Renal cortex interstitium (tissue), 15 donors: ENCODE data around the gene ASB1. TPM values are rescaled to one million over a fixed set of nuclear protein-coding genes. Genes with fewer than 3 reads are reported as not detected.

Experiments
- DNase-seq, 11 donors: peaks; one replicate each; pipeline ENCODE4 v3.0.0-alpha.2; 2013; ENCODE audit warnings: low read depth in 9 of 11, low spot score in 4 of 11; ENCODE audit errors: extremely low read depth in 1 of 11
- long read RNA-seq, 16 experiments: transcript quantifications; one replicate each; lab custom pipeline, GENCODE V29; 2026
- polyA plus RNA-seq, 3 donors: library from polyadenylated mRNA; unstranded; fragments of 120-200 nt; gene quantifications; one replicate each; pipeline ENCODE4 v1.2.1, GENCODE V29; 2013; ENCODE audit not compliant: insufficient read length in 3 of 3

Gene ASB1
- polyA plus RNA-seq: 10 to 100 TPM; 29.2 to 31.1 (median 30.4) TPM
- long read RNA-seq, donor 1, full-length matches to known transcripts: 2 of 2 reads
- long read RNA-seq, donor 1, partial matches to known transcripts: 0 of 2 reads
- long read RNA-seq, donor 1, other reads (novel, unspliced or antisense): 0 of 2 reads
- long read RNA-seq, donor 2, full-length matches to known transcripts: 2 of 2 reads
- long read RNA-seq, donor 2, partial matches to known transcripts: 0 of 2 reads
- long read RNA-seq, donor 2, other reads (novel, unspliced or antisense): 0 of 2 reads
- long read RNA-seq, donor 3, full-length matches to known transcripts: 6 of 6 reads
- long read RNA-seq, donor 3, partial matches to known transcripts: 0 of 6 reads
- long read RNA-seq, donor 3, other reads (novel, unspliced or antisense): 0 of 6 reads
- long read RNA-seq, donor 4, partial matches to known transcripts: 0 of 1 reads
- long read RNA-seq, donor 4, other reads (novel, unspliced or antisense): 0 of 1 reads
- long read RNA-seq, donor 5: 0 reads
- long read RNA-seq, donor 6, full-length matches to known transcripts: 1 of 6 reads
- long read RNA-seq, donor 6, partial matches to known transcripts: 5 of 6 reads
- long read RNA-seq, donor 6, other reads (novel, unspliced or antisense): 0 of 6 reads
- long read RNA-seq, donor 7, full-length matches to known transcripts: 2 of 19 reads
- long read RNA-seq, donor 7, partial matches to known transcripts: 17 of 19 reads
- long read RNA-seq, donor 7, other reads (novel, unspliced or antisense): 0 of 19 reads
- long read RNA-seq, donor 8, full-length matches to known transcripts: 2 of 2 reads
- long read RNA-seq, donor 8, partial matches to known transcripts: 0 of 2 reads
- long read RNA-seq, donor 8, other reads (novel, unspliced or antisense): 0 of 2 reads
- long read RNA-seq, donor 9, full-length matches to known transcripts: 4 of 4 reads
- long read RNA-seq, donor 9, partial matches to known transcripts: 0 of 4 reads
- long read RNA-seq, donor 9, other reads (novel, unspliced or antisense): 0 of 4 reads
- long read RNA-seq, donor 10, full-length matches to known transcripts: 2 of 2 reads
- long read RNA-seq, donor 10, partial matches to known transcripts: 0 of 2 reads
- long read RNA-seq, donor 10, other reads (novel, unspliced or antisense): 0 of 2 reads
- long read RNA-seq, donor 11, full-length matches to known transcripts: 3 of 3 reads
- long read RNA-seq, donor 11, partial matches to known transcripts: 0 of 3 reads
- long read RNA-seq, donor 11, other reads (novel, unspliced or antisense): 0 of 3 reads
- long read RNA-seq, donor 12, full-length matches to known transcripts: 1 of 1 reads
- long read RNA-seq, donor 12, partial matches to known transcripts: 0 of 1 reads
- long read RNA-seq, donor 12, other reads (novel, unspliced or antisense): 0 of 1 reads
- long read RNA-seq, donor 13, full-length matches to known transcripts: 5 of 5 reads
- long read RNA-seq, donor 13, partial matches to known transcripts: 0 of 5 reads
- long read RNA-seq, donor 13, other reads (novel, unspliced or antisense): 0 of 5 reads
- long read RNA-seq, donor 14, full-length matches to known transcripts: 3 of 3 reads
- long read RNA-seq, donor 14, partial matches to known transcripts: 0 of 3 reads
- long read RNA-seq, donor 14, other reads (novel, unspliced or antisense): 0 of 3 reads
- long read RNA-seq, donor 15: 0 reads
- long read RNA-seq, donor 16, full-length matches to known transcripts: 8 of 15 reads
- long read RNA-seq, donor 16, partial matches to known transcripts: 7 of 15 reads
- long read RNA-seq, donor 16, other reads (novel, unspliced or antisense): 0 of 15 reads

- peak in 9 of 11 donors; percentile 58 to 80 (median 73) for DNase-seq
Observed at GRCh38 chr2:238426568-238427434, at the start of gene ASB1. ASB1 (plus strand) TSS chr2:238426927; CDS start chr2:238427071, 144 bp downstream.

DNA sequence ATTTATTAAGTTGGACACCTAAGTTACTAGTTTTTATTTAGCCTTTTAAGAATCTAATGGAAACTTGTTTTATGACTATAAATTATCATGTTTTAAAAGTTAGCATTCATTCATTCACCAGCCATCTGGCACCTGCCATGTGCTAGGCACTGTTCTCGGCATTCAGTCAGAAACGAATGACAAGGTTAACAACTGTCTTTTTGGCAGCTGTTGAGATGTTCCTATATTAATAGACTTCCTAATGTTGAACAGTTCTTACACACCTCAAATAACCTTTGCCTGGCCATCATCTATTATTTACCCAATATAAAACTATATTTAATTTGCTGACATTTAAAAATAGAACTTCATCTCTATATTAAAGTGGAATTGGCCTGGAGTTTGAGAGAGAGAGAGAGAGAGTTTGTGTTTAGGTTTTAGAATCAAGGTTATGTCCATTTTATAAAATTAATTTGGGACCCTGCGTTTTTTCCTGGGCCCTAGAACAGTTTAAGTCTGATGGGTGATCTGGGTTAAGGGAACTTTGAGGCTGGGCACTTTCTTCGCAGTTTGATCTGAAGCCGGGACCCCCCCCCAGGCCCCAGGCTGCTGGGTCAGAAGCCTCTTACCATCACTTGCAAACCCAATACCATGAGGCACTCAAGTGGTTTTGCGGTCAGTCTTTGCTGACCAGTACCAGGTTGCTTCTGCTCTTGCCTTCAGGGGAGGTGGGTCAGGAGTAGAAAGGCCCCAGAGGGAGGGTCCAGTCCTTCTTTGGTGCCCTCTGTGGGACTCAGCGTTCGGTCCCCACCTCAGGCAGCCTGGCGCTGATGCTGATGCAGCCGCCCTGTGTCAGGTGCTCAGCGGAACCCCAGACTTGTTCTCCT is 48.3 kb upstream of the ASB1 start:
- no peak for DNase-seq

DNA sequence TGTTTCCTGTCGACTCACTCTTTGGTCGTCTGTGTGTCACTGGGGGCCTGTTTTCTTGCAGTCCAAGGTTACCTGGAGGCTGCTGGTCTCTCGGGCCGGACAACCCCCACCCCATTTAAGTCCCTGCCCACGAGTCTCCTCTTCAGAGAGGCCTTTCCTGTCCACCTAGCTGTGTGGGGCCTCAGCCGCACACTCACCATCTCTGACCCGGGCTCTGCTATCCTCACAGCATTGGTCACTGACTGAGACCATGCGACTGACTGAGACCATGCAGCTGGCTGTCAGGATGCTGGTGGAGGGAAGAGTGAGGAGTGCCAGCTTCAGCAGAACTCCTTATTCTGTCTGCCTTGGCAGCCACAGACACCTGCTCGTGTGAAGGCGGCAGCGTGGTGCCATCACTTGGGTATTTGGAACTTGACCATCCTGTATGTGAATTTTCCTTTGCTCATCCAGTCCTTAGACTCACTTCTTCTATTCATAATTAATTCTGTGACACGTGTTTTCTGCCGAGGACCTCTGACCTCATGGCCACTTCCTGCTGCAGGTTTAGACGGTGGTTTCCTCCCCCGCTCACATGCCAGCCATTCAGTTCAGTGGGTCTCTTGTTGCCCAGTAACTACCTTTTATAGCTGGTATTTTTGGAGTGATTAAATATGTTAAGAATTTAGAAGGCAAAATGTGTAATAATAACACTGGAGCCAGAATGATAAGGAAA is 47.5 kb upstream of the ASB1 start:
- peak in 2 of 11 donors; percentile 15 to 22 for DNase-seq

- DNase-seq: no peak
Observed at GRCh38 chr2:238380336-238380735, 46.4 kb upstream of the ASB1 start.

- no peak for DNase-seq
Observed at GRCh38 chr2:238380785-238381184, 45.9 kb upstream of the ASB1 start.

- DNase-seq: no peak
Observed at GRCh38 chr2:238381341-238382115, 45.2 kb upstream of the ASB1 start.

DNA sequence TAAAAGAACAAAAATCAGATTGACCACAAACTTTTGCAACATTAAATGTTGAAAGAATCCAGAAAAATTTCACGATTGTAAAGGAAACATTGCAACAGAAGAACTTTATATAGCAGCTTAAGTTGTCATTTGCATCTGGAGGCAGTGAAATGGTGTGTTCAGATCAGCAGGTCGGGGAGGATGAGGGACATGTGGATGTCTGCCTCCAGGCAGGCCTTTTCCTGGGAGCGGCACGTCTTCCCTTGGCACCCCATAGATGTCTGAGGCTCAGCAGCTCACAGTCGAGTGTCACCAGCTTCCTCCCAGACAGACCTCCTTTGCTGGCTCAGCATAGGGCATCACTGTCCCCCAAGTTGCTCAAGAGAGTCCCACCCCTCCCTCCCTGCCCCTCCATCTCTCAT is 44.3 kb upstream of the ASB1 start:
- no peak for DNase-seq

GRCh38 chr2:238383135-238383534 is 43.6 kb upstream of the ASB1 start:
- DNase-seq: no peak

DNA sequence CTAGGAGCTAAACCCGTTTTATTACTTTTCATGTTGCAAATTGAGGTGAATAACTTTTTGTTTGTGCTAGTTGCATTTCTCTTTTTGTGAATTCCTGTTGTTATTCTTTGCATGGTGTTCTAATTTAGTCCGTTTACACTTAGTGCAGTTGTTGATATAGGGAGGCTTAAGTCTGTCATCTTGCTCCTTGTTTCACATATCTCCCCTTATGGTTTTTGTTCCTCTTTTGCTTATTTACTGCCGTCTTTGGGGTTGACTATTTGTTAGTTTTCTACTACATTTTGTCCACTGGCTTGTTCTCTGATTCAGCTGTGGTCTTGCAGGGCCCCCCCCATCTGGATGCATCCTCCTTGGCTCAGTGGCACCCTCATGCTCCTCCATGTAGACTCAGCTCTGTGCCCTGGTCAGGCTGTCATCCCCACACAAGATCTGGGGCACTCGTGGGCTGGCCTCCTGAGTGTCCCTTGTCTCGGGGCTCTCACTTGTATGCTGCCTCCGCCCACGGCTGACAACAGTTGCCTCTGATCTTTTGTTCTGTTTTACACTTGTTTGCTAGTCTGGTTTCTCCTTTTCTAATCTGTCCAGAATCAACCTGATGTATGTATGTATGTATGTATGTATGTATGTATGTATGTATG is 42.9 kb upstream of the ASB1 start:
- no peak for DNase-seq

GRCh38 chr2:238387332-238387731 is 39.4 kb upstream of the ASB1 start:
- no peak for DNase-seq

DNA sequence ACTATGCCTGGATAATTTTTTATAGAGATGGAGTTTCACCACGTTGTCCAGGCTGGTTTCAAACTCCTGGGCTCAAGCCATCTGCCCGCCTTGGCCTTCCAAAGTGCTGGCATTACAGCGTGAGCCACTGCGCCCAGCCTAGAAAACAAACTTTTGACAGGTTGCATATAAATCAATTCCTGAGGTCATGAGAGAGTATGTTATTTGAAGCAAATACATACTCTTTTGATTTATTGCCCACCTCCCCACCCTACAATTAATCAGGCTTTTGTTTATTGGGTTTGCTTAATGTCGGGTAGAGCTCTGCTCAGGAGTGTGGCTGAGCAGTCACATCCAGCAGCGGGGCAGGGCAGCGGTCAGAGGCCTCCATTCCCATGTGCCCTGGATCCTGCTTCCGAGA is 37.9 kb upstream of the ASB1 start:
- peak in 1 of 11 donors; percentile 12 for DNase-seq

DNA sequence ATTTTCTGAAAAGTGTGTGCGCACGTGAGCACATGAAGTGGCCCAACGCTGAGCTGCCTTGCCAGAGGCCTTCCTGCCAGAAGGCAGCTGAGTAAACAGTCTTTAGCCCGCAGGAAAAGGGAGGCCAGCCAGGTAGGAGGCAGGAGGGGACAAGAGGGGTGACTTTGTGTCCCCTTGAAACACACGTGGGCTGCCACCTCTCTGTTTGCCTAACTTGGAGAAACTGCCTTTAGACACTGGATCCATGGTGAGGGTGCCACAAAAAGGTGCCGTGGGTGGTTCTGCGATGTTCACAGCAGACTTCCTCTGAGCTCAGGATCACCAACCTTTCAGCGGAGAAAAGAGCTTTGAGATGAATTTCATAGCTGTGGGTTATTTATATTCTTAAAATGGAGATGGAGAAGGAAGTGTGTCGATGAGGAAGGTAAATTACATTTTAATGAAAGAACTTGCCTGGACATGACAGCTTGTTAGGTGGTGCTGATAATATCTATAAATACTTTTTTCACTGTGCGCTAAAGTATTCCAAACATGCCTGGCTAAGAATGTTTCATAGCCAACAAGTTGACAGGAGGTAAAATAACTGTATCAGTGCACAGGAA is 36.6 kb upstream of the ASB1 start:
- no peak for DNase-seq

DNA sequence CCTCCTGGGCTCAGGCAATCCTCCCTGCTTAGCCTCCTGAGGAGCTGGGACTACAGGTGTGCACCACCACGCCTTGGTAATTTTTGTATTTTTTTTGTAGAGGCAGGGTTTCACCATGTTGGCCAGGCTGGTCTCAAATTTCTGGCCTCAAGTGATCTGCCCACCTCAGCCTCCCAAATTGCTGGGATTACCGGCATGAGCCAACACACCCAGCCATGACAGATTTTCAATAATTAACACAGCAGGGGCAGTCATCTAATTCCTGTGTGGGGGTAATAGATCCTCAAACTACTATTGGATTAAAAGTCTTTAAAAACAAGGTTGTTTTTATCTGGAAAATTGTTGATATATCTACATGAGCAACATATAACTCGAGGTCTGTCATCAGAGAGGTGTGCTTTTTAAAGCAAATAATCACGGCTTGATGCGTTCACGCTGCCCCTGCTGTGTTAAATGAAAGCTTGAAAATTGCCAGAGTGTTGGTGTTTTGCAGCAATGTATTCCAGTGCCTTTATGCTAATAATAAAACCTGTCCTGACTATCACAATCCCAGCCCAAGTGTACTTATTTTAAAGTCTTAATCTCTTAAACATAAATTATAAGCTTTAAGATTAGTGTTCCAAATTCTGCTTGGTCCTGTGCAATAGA is 35.6 kb upstream of the ASB1 start:
- no peak for DNase-seq

- DNase-seq: no peak
Observed at GRCh38 chr2:238396663-238397062, 30.1 kb upstream of the ASB1 start.
